ENCODE data around the gene HTRA1.

The HTRA1 gene

GRCh38 chr10:122497241-122497640 is 35.9 kb downstream of the HTRA1 start:
- DNase-seq, result no peak

GRCh38 chr10:122498521-122498920 is 37.2 kb downstream of the HTRA1 start:
- DNase-seq, result no peak

- no peak for DNase-seq
Observed at GRCh38 chr10:122499012-122499411, 37.7 kb downstream of the HTRA1 start.

GRCh38 chr10:122499491-122499941 is 38.2 kb downstream of the HTRA1 start:
- no peak for DNase-seq

- DNase-seq, result no peak
Observed at GRCh38 chr10:122500194-122500593, 38.8 kb downstream of the HTRA1 start.

- DNase-seq, result no peak
Observed at GRCh38 chr10:122500726-122501125, 39.4 kb downstream of the HTRA1 start.

- DNase-seq, result no peak
Observed at GRCh38 chr10:122503012-122503411, 41.7 kb downstream of the HTRA1 start.

GRCh38 chr10:122503886-122504609 is 42.7 kb downstream of the HTRA1 start:
- DNase-seq, result no peak

- DNase-seq, result no peak
Observed at GRCh38 chr10:122504610-122504950, 43.2 kb downstream of the HTRA1 start.

- DNase-seq, result no peak
Observed at GRCh38 chr10:122505011-122505410, 43.7 kb downstream of the HTRA1 start.

GRCh38 chr10:122505885-122506645 is 44.7 kb downstream of the HTRA1 start:
- no peak for DNase-seq

GRCh38 chr10:122507616-122508015 is 46.3 kb downstream of the HTRA1 start:
- no peak for DNase-seq

GRCh38 chr10:122508021-122508420 is 46.7 kb downstream of the HTRA1 start:
- no peak for DNase-seq

- DNase-seq, result no peak
Observed at GRCh38 chr10:122509323-122509722, 48.0 kb downstream of the HTRA1 start.

- DNase-seq, result no peak
Observed at GRCh38 chr10:122510326-122510725, 49.0 kb downstream of the HTRA1 start.

GRCh38 chr10:122510736-122511135 is 49.4 kb downstream of the HTRA1 start:
- no peak for DNase-seq

- no peak for DNase-seq
Observed at GRCh38 chr10:122513053-122513452, 51.7 kb downstream of the HTRA1 start.

GRCh38 chr10:122514045-122514840 is 52.9 kb downstream of the HTRA1 start:
- no peak for DNase-seq

GRCh38 chr10:122515022-122515424 is 53.7 kb downstream of the HTRA1 start:
- DNase-seq, result no peak

GRCh38 chr10:122515588-122516231 is 54.4 kb downstream of the HTRA1 start:
- DNase-seq, result peak; percentile 74

- DNase-seq, result no peak
Observed at GRCh38 chr10:122516734-122517133, 55.4 kb downstream of the HTRA1 start.

- no peak for DNase-seq
Observed at GRCh38 chr10:122519144-122519543, 57.8 kb downstream of the HTRA1 start.

- DNase-seq, result no peak
Observed at GRCh38 chr10:122519873-122520272, 58.5 kb downstream of the HTRA1 start.
